K562 (cell line): ENCODE results near the gene VEGFA. TPM values are rescaled to one million over a fixed set of nuclear protein-coding genes. Genes with fewer than 3 reads are reported as not detected.

ENCODE experiments used
- ATF4 ChIP-seq: fragments of 450-650 bp; formaldehyde crosslinking; IDR thresholded peaks from 2 replicates; pipeline ENCODE4 v1.4.0; 2022; ENCODE audit warnings: mild to moderate bottlenecking, moderate library complexity
- BRCA1 ChIP-seq, 2 experiments: fragments of 450-650 bp in 1 of 2; sonication (generic) in 1 of 2; formaldehyde crosslinking in 1 of 2; IDR thresholded peaks; 2 replicates each; pipeline versions ENCODE4 v1.5.0 to v1.6.1; 2017 to 2020; ENCODE audit warnings: mild to moderate bottlenecking in 1 of 2, missing genetic modification reagents in 1 of 2
- CBX5 ChIP-seq: IDR thresholded peaks from 2 replicates; pipeline ENCODE4 v1.6.1; 2014; ENCODE audit warnings: low read depth, borderline replicate concordance
- CTCFL ChIP-seq: IDR thresholded peaks from 2 replicates; pipeline ENCODE4 v1.6.1; 2011; ENCODE audit warnings: borderline replicate concordance, low read depth, mild to moderate bottlenecking, moderate library complexity, low read length; ENCODE audit not compliant: insufficient read depth, poor library complexity, severe bottlenecking
- GTF2E2 ChIP-seq: fragments of 200-800 bp; sonication (Bioruptor generic); IDR thresholded peaks from 2 replicates; pipeline ENCODE4 v1.6.1; 2016; ENCODE audit warnings: missing genetic modification characterization, missing compliant biosample characterization
- HOXB6 ChIP-seq: fragments of 250-450 bp; sonication (Bioruptor Pico); IDR thresholded peaks from 2 replicates; pipeline ENCODE4 v1.5.1; 2022; ENCODE audit warnings: mild to moderate bottlenecking, borderline replicate concordance
- JUN ChIP-seq, 2 experiments: sonication (generic) in 1 of 2; formaldehyde crosslinking in 1 of 2; IDR thresholded peaks; 2 replicates each; pipeline versions ENCODE4 v1.6.1 to v1.8.0; 2012 to 2022; ENCODE audit warnings: borderline replicate concordance in 2 of 2, mild to moderate bottlenecking in 2 of 2, improper control_type of control experiment in 1 of 2, low read depth in 1 of 2, low read length in 1 of 2, missing genetic modification reagents in 1 of 2
- RAD21 ChIP-seq, 2 experiments: fragments of 250-450 bp in 1 of 2; fragments of 450-650 bp in 1 of 2; sonication (Bioruptor Pico) in 1 of 2; formaldehyde crosslinking in 1 of 2; IDR thresholded peaks in 1 of 2; conservative IDR thresholded peaks in 1 of 2; 2 replicates each; pipeline versions ENCODE4 v1.4.0 to v1.8.0; 2020 to 2022; ENCODE audit warnings: mild to moderate bottlenecking in 2 of 2, moderate library complexity in 1 of 2
- SIRT6 ChIP-seq: IDR thresholded peaks from one replicate; pipeline ENCODE4 v1.6.1; 2012; ENCODE audit warnings: low read depth, mild to moderate bottlenecking, control low read depth, inconsistent platforms, low read length, moderate library complexity
- TAF9B ChIP-seq: fragments of 450-650 bp; IDR thresholded peaks from 2 replicates; pipeline ENCODE4 v1.6.1; 2018; ENCODE audit warnings: mild to moderate bottlenecking; ENCODE audit not compliant: partially characterized antibody
- ZKSCAN1 ChIP-seq: fragments of 150-350 bp; IDR thresholded peaks from 2 replicates; pipeline ENCODE4 v1.6.1; 2016; ENCODE audit warnings: low read depth, low read length
- ZNF143 ChIP-seq: sonication (generic); formaldehyde crosslinking; IDR thresholded peaks from 2 replicates; pipeline ENCODE4 v1.9.0; 2022; ENCODE audit warnings: mild to moderate bottlenecking, missing genetic modification reagents
- ZNF3 ChIP-seq: fragments of 250-450 bp; sonication (Bioruptor Pico); IDR thresholded peaks from 2 replicates; pipeline ENCODE4 v1.5.0; 2021; ENCODE audit warnings: mild to moderate bottlenecking, moderate library complexity
- ZNF512 ChIP-seq: IDR thresholded peaks from 2 replicates; pipeline ENCODE4 v1.6.1; 2016; ENCODE audit warnings: missing genetic modification characterization, missing compliant biosample characterization
- ZNF589 ChIP-seq: fragments of 200-800 bp; sonication (Bioruptor generic); IDR thresholded peaks from 2 replicates; pipeline ENCODE4 v1.6.1; 2016; ENCODE audit warnings: low read depth, missing genetic modification characterization, missing compliant biosample characterization
- ZNF75A ChIP-seq: fragments of 450-650 bp; formaldehyde crosslinking; IDR thresholded peaks from 2 replicates; pipeline ENCODE4 v1.4.0; 2020; ENCODE audit warnings: mild to moderate bottlenecking
- polyA plus RNA-seq, 8 experiments: library from polyadenylated mRNA; depleted of rRNA in 4 of 8; stranded (reverse) in 5 of 8; unstranded in 3 of 8; fragments of >200 nt; fragmentation: Nextera tagmentation in 2 of 8; fragmentation: Illumina TruSeq in 1 of 8; extraction: Ambion mirVana in 2 of 8; extraction: Trizol in 1 of 8; gene quantifications; 2 replicates each; pipeline versions ENCODE4 v1.2.1 to v1.2.3, GENCODE V29; 2011 to 2014; ENCODE audit warnings: inconsistent platforms in 1 of 8, missing spikeins in 1 of 8
- total RNA-seq, 7 experiments: library from RNA; depleted of rRNA in 6 of 7; stranded (reverse); fragments of >200 nt in 6 of 7; fragmentation: Illumina TruSeq in 2 of 7; extraction: Trizol in 2 of 7; gene quantifications; 2 replicates each; pipeline versions ENCODE4 v1.2.1 to v1.2.3, GENCODE V29; 2011 to 2021; ENCODE audit warnings: low replicate concordance in 1 of 7
- TF ChIP-seq, protein P1 (sequence below): sonication (generic); formaldehyde crosslinking; IDR thresholded peaks from 2 replicates; pipeline ENCODE4 v1.8.0; 2022; ENCODE audit warnings: mild to moderate bottlenecking, missing genetic modification reagents, borderline replicate concordance
- TF ChIP-seq, protein P2 (sequence below): fragments of 450-650 bp; formaldehyde crosslinking; conservative IDR thresholded peaks from 2 replicates; pipeline ENCODE4 v1.4.0; 2022; ENCODE audit warnings: mild to moderate bottlenecking, missing genetic modification characterization

VEGFA gene
- total and polyA plus RNA-seq, 9 of the 15 experiments (the other 6 are each of a cell fraction or from before 2014, with no cell fraction given) = 14.0 to 271 (median 124) TPM

DNA sequence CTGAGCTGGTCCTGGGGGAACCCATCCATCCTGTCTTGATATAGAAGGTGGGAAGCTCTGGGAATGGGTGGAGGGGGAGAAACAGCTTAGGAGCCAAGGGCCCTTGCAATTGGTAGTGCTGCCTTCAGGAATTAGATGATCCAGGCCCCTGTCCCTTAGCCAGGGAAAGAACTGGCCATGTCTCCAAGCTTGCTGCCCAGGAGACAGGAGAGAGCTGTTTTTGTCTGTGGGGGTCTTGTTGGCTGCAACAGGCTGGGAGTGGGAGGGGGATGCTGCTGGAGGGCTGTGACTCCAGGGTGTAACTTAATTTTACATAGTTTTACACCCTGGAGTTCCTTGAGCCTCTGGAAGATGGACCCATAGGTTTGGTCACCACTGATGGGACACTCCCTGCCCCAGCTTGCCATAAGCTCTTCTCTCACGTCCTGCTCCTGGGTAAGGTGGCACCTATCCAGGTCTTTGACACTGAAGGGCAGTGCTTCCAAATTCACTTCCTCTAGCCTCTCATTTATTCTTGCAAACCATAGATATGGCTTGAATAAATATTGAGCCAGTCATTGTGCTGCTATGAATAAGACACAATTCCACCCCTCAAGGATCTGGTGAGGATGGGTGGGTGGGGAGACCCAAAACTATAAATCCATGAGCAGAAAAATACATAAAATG, 16.8 kb downstream of the VEGFA start (continued):
- TF ChIP-seq ATF4 (CRISPR knock-in tag) (0 out of 2 replicates have a peak, but pooled peaks have one; percentile 69), ZNF512 (tag) (no peak), SIRT6 (peak; percentile 87), GTF2E2 (tag) (no peak), CTCFL (no peak), RAD21 (CRISPR knock-in tag; conservative IDR thresholded peaks at IDR 0.05 in 1 of 2, IDR thresholded peaks at IDR 0.05 in 1 of 2) (peak; percentile 4 to 25; a peak in 2 of 4 replicates), ZNF75A (CRISPR knock-in tag) (no peak), ZNF143 (no peak), HOXB6 (CRISPR knock-in tag) (no peak), ZNF589 (CRISPR knock-in tag) (no peak), BRCA1 (IDR thresholded peaks at IDR 0.05) (no peak), BRCA1 (CRISPR knock-in tag; IDR thresholded peaks at IDR 0.05) (no peak), ZKSCAN1 (no peak), JUN (IDR thresholded peaks at IDR 0.05; ENCODE audit: borderline replicate concordance, low read depth, low read length) (no peak), JUN (CRISPR knock-in tag; IDR thresholded peaks at IDR 0.05; ENCODE audit: borderline replicate concordance) (peak; percentile 63; the same call in 1 of the 2 replicates), TAF9B (no peak), ZNF3 (CRISPR knock-in tag) (peak; percentile 18; the same call in 1 of the 2 replicates), CBX5 (no peak)
- TF ChIP-seq, protein P1, sequence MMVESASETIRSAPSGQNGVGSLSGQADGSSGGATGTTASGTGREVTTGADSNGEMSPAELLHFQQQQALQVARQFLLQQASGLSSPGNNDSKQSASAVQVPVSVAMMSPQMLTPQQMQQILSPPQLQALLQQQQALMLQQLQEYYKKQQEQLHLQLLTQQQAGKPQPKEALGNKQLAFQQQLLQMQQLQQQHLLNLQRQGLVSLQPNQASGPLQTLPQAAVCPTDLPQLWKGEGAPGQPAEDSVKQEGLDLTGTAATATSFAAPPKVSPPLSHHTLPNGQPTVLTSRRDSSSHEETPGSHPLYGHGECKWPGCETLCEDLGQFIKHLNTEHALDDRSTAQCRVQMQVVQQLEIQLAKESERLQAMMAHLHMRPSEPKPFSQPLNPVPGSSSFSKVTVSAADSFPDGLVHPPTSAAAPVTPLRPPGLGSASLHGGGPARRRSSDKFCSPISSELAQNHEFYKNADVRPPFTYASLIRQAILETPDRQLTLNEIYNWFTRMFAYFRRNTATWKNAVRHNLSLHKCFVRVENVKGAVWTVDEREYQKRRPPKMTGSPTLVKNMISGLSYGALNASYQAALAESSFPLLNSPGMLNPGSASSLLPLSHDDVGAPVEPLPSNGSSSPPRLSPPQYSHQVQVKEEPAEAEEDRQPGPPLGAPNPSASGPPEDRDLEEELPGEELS (CRISPR knock-in tag) = no peak
- TF ChIP-seq, protein P2, sequence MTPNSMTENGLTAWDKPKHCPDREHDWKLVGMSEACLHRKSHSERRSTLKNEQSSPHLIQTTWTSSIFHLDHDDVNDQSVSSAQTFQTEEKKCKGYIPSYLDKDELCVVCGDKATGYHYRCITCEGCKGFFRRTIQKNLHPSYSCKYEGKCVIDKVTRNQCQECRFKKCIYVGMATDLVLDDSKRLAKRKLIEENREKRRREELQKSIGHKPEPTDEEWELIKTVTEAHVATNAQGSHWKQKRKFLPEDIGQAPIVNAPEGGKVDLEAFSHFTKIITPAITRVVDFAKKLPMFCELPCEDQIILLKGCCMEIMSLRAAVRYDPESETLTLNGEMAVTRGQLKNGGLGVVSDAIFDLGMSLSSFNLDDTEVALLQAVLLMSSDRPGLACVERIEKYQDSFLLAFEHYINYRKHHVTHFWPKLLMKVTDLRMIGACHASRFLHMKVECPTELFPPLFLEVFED (CRISPR knock-in tag) = peak; percentile 68; the same call in 1 of the 2 replicates
